CD4-positive, alpha-beta T cell treated with Interferon alpha-2 for 1 hour (primary cell): Measurements from ENCODE around the gene SLC16A3.
"Not testable (repeated sequence)": the region's sequence is repeated elsewhere in the genome, so short reads cannot be mapped to it uniquely, and the experiment has no call there.

Experiments
- DNase-seq, 2 donors: peaks; one replicate each; pipeline ENCODE4 v3.0.0-alpha.2; 2020 to 2022

Gene SLC16A3

DNA sequence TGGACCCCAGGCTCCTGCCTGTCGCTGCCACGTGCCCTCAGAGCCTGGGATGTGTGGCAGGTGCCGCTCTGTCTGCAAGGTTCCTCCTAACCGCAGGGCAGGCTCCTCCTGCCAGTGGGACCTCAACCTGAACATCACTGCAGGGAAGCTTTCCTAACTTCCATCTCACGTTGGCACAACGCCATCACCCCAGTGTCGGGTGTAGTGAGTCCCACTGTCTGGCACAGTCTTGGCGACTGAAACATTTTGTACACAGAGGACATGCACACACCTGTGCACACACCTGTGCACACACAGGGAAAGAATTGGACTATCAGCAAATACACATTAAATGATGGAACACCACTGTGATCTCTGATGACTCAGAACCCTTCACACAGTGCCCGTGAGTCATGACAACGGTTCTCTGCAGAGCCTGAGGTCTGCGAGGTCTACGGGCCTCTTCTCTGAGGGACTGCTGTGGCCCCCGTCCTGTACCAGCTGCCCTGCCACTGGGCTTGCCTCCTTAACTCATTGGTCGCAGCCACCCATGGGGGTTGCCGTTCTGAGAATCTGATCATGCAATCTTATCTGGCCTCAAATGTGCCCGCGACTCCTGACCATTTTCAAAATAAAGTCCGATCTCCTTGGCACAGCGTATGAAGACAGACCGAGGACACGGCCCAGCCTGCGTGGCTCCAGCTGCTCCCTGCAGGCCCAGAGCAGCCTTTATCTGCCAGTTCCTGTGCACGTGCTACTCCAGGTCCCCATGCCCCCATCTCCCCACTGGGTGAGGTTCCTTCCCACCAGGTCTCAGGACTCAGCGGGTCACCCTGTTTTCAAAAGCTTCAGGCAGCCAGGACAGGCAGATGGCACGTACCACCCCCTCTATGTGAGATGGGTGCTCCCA, 23.8 kb upstream of the SLC16A3 start:
- DNase-seq: no peak

DNA sequence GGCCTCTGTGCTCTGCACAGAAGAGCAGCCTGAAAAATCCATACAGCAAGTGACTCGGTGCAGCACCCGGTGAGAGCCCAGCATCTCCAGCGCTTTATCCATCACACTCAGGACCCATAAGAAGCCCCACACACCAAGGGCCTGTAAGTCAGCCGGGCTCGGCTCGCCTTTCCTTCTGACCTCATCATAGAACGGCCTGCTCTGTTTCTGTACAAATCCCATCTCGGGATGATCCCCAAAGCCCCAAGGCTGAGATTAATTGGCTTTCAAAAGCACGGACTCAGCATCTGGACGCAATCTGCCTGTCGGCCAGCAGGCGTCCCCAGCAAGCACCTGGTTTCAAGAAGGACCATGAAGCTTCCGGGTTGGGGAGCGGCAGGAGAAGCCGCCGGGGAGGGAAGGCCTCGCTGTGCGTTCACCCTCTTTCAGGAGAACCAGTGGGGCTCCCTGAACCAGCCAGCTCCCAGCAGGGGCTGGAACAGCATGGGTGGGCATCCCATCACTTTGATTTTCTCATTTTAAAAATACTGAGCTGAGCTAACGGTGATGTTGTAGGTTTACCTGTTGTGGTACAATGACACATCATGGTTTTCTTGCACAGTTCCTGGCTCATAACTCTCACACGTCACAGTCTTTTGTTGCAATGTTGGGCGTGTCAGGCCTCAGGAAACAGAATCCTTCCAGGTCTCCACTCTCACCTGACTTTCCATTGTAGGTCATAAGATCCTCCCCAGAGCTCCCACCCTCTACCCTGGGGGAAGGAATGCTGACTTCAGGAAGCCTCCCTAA, 22.9 kb upstream of the SLC16A3 start:
- DNase-seq: peak; percentile 85 to 87

DNA sequence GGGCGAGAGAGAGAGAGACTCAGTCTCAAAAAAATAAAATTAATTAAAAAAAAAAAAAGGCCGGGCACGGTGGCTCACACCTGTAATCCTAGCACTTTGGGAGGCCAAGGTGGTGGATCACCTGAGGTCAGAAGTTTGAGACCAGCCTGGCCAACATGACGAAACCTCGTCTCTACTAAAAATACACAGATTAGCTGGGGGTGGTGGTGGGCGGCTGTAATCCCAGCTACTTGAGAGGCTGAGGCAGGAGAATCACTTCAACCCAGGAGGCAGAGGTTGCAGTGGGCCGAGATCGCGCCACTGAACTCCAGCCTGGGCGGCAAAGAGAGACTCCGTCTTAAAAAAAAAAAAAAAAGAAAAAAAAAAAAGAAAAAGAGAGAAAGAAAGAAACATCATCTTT, 18.2 kb upstream of the SLC16A3 start:
- DNase-seq: not testable (repeated sequence)

DNA sequence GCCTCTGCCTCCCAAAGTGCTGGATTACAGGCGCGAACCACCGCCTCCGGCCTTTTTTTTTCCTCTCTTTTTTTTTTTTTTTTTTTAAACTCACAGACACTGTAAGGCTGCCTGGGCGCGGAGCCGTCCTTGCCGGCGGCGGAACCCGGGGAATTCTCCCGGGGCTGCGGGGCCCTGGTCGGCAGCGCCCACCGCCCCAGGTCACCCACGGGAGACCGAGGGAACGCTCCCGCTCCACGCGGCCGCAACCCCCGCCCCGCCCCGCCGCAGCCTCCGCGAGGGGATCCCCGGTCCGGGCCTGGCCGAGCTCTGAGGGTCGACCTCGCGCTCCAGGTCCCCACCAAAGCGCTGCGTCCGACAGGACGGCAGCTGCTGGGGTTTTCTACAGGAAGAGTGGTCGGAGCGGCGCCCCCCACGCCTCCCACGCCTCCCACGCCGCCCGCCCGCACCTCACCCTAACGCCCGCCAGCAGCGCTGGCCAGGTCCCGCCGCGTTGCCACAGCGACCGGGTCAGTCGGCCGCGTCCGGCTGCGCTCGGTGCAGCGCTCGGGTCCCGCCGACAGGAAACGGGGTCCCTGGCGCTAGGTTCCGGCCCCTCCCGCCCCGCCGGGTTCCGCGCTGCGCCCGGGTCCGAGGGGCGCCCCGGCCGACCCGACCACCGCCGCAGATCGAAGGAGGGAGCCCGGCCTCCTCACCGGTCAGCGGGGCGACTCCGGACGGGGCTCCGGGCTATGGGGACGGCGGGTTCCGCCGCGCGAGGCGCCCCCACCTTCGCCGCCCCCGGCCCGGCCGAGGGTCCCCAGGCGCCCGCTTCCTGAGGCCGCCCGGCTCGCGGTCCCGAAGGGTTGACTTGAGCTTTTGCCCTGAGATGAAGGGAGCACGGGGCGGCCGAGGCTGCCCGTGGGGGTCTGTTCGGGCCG, 16.3 kb upstream of the SLC16A3 start, which contains the start of gene CCDC57:
Gene CCDC57, minus strand, starts transcription at position 512 of the 920 bp plus-strand sequence. CDS start 10,898 bp downstream, outside the sequence.
- DNase-seq: peak; percentile 72 to 78

DNA sequence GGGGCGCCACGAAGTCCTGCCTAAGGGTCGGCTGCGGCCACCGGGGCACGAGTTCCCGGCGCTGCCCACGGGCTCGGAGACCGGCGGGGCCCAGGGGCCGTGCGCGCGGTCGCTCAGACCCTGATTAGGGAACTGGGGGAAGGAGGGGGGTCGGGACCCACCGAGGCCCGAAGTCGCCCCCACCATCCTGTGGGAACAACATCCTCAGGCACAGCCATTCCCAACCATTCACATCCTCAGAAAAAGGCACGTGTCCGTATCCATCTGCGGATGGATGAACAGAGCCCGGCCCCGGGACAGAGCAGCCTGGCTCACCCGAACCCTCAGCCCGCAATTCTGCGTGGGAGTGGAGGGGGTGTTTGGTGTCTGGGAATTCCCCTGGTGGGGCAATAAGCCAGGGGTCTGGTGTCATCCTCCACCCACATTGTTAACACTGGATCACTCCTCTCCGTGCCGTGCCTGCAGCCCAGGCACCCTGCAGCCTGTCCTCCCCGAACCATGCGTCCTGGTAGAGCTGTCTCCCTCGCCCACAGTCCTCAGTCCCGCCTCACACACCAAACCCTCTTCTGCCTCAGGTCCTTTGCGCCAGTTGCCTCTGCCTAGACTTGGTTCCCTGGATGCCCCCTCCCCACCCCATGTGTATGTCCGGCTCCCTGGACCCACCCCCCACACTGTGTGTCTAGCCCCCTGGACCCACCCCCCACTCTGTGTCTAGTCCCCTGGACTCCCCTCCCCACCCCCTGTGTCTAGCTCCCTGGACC, 15.4 kb upstream of the SLC16A3 start:
- peak; percentile 60 to 73 for DNase-seq

DNA sequence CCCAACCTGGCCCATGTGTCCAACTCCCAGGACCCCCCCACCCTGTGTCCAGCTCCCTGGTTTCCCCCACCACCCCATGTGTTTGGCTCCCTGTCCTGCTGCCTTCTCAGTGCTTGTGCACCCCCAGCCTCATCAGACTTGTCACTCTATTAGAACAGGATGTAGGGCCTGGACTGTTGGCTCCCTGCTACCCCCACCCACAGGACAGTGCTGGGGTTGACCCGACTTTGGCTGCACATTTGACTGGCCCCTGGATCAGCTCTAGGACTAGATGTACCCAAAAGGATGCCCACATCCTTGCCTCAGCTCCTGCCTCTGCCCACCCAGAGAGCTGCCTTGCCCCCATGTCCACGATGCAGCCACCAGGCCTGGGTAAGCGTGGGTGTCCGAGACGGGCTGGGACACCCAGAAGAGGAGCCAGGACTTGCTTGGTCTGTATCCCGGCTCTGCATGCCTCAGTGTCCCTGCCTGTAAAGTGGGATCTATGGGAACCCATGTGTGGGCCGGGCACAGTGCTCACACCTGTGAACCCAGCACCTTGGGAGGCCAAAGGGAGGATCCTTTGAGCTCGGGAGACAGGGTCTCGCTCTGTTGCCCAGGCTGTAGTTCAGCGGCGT, 14.7 kb upstream of the SLC16A3 start:
- no peak for DNase-seq

DNA sequence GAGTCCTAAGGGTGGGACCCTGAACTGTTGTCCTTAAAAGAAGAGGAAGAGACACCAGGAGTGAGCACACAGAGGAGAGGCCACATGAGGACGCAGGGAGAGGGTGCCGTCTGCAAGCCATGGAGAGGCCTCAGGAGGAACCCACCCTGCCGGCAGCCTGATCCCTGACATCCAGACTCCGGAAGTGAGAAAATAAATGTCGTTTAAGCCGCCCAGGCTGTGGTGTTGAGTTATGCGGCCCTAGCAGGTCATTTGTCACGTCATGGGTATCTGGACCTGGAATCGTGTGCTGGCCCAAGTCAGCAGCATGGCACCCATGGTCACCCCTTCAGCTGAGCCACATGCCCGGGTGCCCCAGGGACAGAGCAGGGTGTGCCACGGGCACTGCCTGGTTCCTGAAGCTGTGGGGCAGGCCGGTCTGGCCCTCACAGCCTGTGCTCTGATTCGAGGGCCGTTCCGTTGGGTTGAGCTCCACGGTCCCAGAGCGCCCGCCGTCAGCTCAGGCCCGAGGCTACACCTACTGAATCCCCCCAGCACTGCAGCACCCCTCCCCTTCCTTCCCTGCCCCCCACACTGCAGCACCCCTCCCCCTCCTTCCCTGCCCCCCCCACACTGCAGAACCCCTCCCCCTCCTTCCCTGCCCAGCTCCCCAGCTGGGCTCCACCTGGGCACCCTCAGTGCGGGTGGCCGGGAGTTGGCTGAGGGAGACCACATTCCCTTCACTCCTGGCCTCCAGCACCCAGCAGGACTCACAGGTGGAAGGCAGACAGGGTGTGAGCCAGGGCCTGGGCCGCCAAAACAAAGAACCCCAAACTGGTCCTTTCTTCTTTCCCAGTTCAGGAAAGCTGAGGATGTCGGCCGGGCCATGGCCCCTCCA, 13.5 kb upstream of the SLC16A3 start:
- DNase-seq: no peak

DNA sequence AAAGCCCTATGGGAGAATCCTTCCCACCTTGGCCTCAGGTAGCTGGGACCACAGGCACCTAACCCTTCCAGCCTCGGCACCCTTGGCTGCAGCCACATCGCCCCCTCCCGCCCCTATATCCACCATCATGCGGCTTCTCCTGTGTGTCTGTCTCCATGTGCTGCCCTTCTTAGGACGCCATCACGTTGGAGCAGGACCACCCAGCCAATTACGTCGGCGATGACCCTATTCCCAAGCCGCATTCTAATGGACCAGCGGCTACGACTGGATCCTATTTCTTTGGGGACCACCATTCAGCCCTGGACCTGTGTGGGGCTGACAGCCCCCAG, 12.9 kb upstream of the SLC16A3 start:
- DNase-seq: no peak

DNA sequence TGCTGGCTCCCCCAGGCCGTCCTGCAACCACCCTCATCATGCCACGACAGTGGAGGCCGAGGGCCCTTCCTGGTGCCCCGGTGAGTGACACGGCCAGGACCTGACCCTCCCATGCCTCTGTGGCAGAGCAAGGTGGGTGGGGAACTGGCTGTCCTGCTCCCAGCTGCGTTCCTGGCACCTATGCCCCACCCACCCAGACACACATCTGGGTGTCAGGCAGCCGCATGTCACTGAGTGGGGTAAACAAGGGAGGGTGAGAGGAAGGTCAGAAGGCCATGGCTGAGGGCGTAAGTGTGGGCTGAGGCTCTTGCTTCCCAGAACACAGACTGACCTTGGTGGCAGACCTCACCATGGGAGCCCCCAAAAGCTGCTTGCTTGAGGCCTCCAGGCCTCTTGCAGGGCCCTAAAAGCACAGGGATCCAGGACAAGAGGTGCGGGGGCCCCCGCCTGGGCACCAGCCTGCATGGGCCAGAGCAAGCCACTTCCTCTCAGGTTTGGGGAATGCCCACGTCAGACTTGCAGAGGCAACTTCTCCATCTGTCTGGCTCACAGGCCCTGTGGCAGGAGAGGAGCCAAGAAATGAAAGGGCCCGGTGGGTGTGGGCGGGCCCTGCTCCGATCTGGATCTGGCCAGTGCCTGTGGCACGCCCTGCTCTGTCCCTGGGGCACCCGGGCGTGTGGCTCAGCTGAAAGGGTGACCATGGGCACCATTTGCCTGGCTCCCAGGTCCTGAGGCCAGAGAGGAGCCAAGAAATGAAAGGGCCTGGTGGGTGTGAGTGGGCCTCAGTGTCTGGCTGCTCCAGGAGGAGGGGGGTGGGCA, 12.3 kb upstream of the SLC16A3 start:
- peak; percentile 69 to 84 for DNase-seq

DNA sequence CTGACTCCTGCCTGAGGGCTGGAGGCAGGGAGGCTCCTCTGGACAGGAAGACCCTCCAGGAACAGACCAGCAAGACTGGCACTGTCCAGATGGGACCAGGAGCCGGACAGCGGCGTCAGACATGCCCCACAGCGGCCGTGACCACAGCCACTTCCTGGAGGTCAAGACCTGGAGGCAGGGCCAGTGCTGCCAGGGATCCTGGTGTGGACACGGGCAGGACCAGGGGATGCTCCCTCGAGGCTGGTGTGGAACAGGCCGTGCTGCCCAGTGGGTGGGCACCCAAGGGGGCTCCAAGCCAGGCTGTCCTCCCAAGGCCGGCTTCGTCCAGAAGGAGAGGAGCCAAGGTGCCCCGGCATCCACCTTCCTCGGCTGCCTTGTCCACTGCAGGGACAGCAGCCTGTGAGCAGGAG, 11.7 kb upstream of the SLC16A3 start:
- DNase-seq: no peak

DNA sequence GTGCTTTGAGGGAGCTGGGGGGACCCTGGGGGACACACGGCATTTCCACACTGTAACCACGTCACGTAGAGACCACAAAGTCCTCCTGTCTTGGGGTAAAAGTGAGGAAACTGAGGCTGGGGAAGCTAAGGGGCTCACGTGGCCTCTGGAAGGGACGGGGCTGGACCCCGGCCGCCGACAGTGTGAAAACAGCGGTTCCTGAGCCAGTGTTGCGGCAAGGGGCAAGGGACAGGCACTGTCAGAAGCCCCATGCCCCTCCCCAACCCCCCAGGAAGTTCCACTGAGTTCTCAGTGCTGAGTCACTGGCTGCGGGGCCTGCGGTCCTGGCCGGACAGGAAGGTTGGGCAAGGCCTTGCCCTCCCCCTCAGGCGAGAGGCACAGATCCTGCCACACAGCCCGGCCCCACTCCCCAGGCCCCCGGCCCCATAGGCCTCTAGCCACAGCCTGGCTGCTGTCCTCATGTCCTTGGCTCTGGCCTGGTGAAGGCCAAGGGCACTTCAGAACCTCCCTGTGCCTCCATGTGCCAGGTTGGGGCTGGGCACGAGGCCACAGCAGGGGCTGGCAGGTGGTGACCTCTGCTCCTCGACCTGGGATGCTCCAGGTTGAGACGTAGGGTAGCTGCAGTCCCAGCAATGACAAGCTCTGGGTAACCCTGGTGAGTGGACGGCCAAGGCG, 11.2 kb upstream of the SLC16A3 start:
- DNase-seq: peak in 1 of 2 donors; percentile 73

DNA sequence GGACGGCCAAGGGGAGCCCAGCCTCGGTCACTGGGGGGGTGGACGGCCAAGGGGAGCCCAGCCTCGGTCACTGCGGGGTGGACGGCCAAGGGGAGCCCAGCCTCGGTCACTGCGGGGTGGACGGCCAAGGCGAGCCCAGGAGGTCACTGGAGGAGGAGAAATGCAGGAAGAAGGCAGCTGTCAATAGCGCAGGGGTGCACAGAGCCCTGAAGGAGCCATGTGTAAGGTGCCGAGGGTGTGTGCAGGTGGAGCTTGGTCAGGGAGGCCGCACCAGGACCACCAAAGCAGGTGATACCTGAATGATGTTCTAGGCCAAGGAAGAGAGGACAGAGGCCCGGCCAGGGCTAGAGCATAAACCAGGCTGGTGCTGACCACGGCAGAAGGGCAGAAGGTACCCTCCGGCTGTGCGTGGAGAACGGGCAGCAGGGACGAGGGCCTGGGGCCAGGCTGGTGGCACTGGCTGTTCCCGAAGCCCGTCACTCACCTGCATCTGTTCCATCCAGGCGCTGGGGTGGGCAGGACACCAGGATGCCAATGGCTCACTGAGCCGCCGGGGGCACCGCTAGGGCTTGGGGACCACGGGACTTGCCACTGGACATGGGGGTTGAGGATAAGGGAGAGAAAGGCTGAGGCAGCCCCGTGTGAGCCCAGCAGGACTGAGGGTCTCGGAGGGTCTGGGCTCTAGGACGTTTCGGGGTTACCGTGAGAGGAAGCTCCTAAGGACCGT, 10.3 kb upstream of the SLC16A3 start:
- DNase-seq: no peak

DNA sequence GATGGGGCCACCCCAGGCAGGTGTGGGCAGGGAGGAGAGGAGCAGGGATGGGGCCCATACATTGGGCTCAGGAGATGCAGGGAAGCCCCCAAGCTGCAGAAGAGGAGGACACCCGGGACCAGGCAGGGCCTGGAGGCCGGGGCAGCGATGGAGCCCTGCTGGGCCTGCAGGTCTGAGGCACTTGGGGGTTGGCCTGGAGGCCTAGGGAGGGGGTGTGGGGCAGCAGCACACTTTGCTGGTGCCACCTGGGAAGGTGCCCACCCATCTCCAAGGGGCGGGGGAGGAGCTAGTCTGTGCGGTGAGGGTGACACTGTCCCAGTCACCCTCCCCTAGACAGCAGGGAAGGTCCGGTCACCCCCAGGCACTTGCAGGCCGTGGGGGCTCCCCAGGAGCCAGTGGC, 9.8 kb upstream of the SLC16A3 start:
- no peak for DNase-seq

DNA sequence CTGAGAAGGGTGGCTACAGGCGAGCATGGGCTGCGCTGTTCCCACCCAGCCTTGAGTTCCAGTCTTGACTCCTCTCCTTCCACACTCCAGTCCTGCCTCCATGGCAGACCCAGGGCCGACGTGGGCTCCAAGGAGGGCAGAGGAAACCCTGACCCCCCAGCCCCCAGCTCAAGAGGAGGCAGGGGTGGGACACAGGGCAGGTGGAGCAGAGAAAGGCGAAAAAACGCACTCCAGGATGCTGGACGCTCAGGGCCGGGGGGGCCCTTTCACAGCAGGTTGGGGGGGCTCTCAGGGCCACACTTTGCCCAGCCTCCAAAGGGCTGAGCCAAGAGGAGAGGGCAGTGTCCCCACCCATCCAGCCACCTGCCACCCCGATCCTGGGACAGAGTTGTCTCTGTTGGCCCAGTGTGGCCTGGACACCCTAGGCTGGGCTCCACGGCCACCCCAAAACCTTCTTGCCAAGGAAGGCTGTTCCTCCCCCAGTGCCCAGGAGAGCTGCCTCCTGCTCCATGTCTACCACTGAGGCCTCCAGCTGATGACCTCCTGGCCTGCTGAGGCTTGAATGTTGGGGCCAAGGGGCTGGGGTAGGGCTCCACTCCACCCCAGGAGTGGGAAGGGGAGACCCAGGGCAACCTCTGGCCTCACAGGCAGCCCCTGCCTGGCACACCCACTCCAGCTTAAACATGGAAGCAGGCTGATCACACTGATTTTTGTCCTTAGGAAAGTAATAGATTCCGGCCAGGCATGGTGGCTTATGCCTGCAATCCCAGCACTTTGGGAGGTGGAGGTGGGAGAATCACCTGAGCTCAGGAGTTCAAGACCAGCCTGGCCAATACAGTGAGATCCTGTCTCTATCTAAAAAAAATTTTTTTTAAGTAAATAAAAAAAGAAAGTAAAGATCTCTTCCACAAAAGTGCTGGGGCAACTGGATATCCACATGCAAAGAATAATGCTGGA, 8.8 kb upstream of the SLC16A3 start:
- no peak for DNase-seq

DNA sequence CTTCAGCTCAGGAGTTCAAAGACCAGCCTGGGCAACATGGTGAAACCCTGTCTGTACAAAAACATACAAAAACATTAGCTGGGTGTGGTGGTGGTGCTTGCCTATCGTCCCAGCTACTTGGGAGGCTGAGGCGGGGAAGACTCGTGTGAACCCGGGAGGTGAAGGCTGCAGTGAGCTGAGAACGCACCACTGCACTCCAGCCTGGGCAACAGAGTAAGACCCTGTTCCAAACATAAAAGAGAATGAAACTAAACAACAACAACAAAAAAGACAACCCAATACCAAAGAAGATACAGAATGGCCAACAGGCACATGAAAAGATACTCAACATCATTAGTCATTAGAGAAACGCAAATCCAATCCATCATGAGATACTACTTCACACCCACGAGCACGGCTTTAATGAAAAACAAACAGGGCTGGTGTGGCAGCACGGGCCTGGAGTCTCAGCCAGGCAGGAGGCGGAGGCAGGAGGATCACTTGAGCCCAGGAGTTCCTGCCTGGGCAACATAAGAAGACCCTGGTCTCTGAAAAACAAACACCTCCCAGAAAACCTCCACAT, 7.4 kb upstream of the SLC16A3 start:
- no peak for DNase-seq

DNA sequence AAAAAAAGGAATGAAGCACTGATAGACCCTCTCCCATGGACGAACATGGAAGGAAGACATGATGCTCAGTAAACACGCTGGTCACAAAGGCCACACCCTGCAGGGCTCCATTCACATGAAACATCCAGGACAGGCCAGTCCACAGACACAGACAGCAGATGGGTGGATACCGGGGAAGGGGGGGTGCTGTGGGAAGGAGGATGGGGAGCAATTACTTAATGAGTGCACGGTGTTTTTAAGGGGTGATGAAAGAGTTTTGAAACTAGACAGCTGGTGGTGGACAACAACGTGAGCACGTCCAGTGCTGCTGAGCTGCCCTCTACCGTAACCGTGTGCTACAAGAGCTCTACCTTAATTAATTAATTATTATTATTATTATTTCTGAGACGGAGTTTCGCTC, 6.0 kb upstream of the SLC16A3 start:
- peak in 1 of 2 donors; percentile 22 for DNase-seq

DNA sequence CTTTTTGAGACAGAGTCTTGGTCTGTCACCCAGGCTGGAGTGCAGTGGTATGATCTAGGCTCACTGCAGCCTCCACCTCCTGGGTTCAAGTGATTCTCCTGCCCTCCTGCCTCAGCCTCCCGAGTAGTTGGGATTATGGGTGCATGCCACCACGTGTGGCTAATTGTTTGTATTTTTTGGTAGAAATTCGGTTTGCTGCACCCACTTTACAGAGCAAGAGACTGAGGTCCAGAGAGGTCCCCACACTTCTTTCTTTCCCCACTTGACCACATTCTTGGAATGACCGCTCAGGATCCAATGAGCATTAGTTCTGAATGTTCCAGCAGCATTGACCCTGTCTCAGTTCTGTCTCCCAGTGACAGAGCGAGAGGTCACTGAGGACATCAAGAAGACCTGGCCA, 5.3 kb upstream of the SLC16A3 start:
- DNase-seq: no peak
